ENCODE results near the gene SYT1. TPM values are rescaled to one million over a fixed set of nuclear protein-coding genes. Genes with fewer than 3 reads are reported as not detected.

Gene SYT1
- total RNA-seq, 1 donor from 2014 or later: 0.30 TPM

- Histone ChIP-seq H3K36me3 (no peaks in the 10 kb centered on the region), H3K9me3 (replicated peaks) (no peaks in the 10 kb centered on the region), H3K27ac (replicated peaks) (no peak overlapping the region), H3K27me3 (ENCODE audit: low read depth) (no peaks in the 10 kb centered on the region), H3K4me3 (no peak overlapping the region), H3K4me1 (no peaks in the 10 kb centered on the region)
- no peak for TF ChIP-seq CTCF (IDR thresholded peaks at IDR 0.05; ENCODE audit: borderline replicate concordance)
- no peak for DNase-seq
- intact Hi-C loops (cut with micrococcal nuclease): no loop called here
Observed at GRCh38 chr12:78966926-78967325, 102.4 kb downstream of the SYT1 start.

GRCh38 chr12:78968226-78968625, 103.7 kb downstream of the SYT1 start:
- Histone ChIP-seq H3K4me1 (no peaks in the 10 kb centered on the region), H3K27me3 (ENCODE audit: low read depth) (no peaks in the 10 kb centered on the region), H3K27ac (replicated peaks) (no peak overlapping the region), H3K4me3 (no peak overlapping the region), H3K36me3 (no peaks in the 10 kb centered on the region), H3K9me3 (replicated peaks) (no peaks in the 10 kb centered on the region)
- intact Hi-C loops (cut with micrococcal nuclease): no loop called here
- DNase-seq: no peak
- TF ChIP-seq CTCF (IDR thresholded peaks at IDR 0.05; ENCODE audit: borderline replicate concordance): no peak

DNA sequence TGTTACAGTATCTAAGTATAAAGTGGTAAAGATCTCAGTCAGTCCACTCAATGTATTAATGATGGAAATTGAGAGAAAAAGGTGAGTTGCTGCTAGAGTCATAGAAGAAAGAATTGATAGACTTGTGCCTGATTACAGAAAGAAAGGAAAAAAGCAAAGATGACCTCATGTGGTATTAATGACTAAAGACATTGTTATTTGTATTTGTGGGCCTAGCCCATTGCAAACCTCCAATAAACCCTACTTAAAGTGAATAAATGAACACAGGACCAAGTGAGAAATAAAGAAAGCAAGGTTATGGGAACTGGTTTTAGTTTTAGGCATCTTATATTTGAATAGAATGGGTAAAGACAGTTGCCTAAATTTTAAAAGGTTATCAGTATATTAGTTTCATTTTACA, 105.5 kb downstream of the SYT1 start:
- no peak for DNase-seq
- Histone ChIP-seq H3K4me1 (no peaks in the 10 kb centered on the region), H3K36me3 (no peaks in the 10 kb centered on the region), H3K27ac (replicated peaks) (no peak overlapping the region), H3K27me3 (ENCODE audit: low read depth) (no peaks in the 10 kb centered on the region), H3K4me3 (no peak overlapping the region), H3K9me3 (replicated peaks) (no peaks in the 10 kb centered on the region)
- no peak for TF ChIP-seq CTCF (IDR thresholded peaks at IDR 0.05; ENCODE audit: borderline replicate concordance)
- intact Hi-C loops (cut with micrococcal nuclease): no loop called here

DNA sequence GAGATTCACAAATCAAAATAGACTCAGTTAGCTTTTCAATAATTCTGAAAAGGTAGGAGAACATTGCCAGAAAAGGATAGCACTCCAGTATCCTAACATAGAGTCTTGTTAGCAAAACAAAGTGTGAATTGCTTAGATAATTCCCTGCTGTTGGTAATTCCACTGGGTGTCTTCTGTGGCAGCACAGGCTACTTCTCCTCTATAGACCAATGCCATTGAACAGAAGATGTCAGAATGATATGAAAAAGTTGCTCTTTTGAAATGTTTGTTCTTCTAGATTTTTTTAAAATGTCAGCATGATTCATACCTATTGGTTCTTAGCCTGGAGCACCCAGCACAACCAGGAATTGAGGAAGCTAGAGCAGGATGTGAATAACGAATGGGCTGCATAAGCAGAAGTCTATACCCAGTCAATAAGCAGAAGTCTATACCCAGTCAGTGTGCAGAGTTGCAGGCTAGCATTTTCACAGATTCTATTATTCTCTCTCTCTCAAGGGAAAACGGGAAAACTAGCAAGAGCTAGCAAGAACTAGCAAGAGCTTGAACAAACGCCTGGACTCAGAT, 112.8 kb downstream of the SYT1 start:
- DNase-seq: no peak
- intact Hi-C loops (cut with micrococcal nuclease): no loop called here
- no peak overlapping the region for H3K27ac ChIP-seq (replicated peaks)
- no peaks in the 10 kb centered on the region for H3K36me3 ChIP-seq
- TF ChIP-seq CTCF (IDR thresholded peaks at IDR 0.05; ENCODE audit: borderline replicate concordance): no peak
- H3K27me3 ChIP-seq (ENCODE audit: low read depth): no peaks in the 10 kb centered on the region
- no peak overlapping the region for H3K4me3 ChIP-seq
- no peaks in the 10 kb centered on the region for H3K9me3 ChIP-seq (replicated peaks)
- no peaks in the 10 kb centered on the region for H3K4me1 ChIP-seq

DNA sequence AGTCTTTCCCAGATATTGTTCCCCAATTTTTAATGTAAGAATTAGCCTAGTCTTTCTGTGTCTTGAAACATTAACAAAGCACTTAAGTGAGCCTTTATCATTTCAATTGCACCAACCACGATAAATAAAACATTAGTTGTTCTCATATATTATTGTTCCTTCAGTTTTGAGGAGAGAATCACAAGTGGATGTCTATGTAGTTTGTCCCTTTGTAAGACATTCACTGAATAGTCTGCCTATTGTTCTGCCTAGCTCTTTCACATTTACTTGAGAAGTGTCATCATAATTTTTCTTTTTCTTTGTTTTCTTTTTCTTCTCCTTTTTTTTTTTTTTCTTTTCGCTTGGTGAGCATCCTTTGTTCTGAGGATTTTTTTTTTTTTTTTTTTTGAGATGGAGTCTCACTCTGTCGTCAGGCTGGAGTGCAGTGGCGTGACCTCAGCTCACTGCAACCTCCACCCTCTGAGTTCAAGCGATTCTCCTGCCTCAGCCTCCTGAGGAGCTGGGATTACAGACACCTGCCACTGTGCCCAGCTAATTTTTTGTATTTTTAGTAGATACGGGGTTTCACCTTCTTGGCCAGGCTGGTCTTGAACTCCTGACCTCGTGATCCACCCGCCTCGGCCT, 129.7 kb downstream of the SYT1 start:
- no peak for TF ChIP-seq CTCF (IDR thresholded peaks at IDR 0.05; ENCODE audit: borderline replicate concordance)
- H3K27ac ChIP-seq (replicated peaks): no peak overlapping the region
- H3K27me3 ChIP-seq (ENCODE audit: low read depth): no peaks in the 10 kb centered on the region
- no peak for DNase-seq
- H3K36me3 ChIP-seq: no peaks in the 10 kb centered on the region
- H3K9me3 ChIP-seq (replicated peaks): no peaks in the 10 kb centered on the region
- intact Hi-C loops (cut with micrococcal nuclease): no loop called here
- H3K4me1 ChIP-seq: no peaks in the 10 kb centered on the region
- no peak overlapping the region for H3K4me3 ChIP-seq

Measured in left ventricle myocardium inferior (tissue), 1 donor.